ENCODE data around the gene SLC37A3.

- TF ChIP-seq CTCF (IDR thresholded peaks at IDR 0.05) (no peak), EP300 (IDR thresholded peaks at IDR 0.05) (no peak)
Measured at GRCh38 chr7:140417456-140418155, 19.3 kb upstream of the SLC37A3 start.

All from ovary (tissue), 3 donors.